Activated naive CD4-positive, alpha-beta T cell treated with Interleukin-2 at 50 U/mL for 16 hours (primary cell): ENCODE measurements around the gene LRRC41.
"Not testable (repeated sequence)": the region's sequence is repeated elsewhere in the genome, so short reads cannot be mapped to it uniquely, and the experiment has no call there.

Experiments
- DNase-seq: peaks from one replicate; pipeline ENCODE4 v3.0.0-alpha.2; 2020

LRRC41 gene

GRCh38 chr1:46241733-46242132 lies 61.7 kb downstream of the LRRC41 start:
- not testable (repeated sequence) for DNase-seq

- DNase-seq: not testable (repeated sequence)
Measured at GRCh38 chr1:46238865-46239264, 64.6 kb downstream of the LRRC41 start.

- no peak for DNase-seq
Measured at GRCh38 chr1:46236882-46237281, 66.5 kb downstream of the LRRC41 start.

DNA sequence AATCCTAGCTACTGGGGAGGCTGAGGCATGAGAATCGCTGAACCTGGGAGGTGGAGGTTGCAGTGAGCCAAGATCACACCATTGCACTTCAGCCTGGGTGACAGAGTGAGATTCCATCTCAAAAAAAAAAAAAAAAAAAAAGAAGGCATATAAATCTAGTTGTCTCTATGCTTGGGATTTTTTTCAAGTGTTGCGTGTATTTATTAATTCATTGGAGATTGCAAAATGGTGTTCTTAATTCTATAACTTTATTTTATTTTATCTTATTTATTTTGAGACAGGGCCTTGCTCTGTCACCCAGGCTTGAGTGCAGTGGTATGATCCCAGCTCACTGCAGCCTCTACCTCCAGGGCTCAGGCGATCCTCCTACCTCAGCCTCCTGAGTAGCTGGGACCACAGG lies 72.2 kb downstream of the LRRC41 start:
- DNase-seq: not testable (repeated sequence)
